ENCODE measurements around the gene TMUB2. TPM values are rescaled to one million over a fixed set of nuclear protein-coding genes. Genes with fewer than 3 reads are reported as not detected.

Gene TMUB2
- total and polyA plus RNA-seq, 2 donors (not counting 1 experiment from before 2014, with no cell fraction given), result 37.3 to 45.4 TPM

- Histone ChIP-seq H3K4me1 (ENCODE audit: control insufficient read depth, extremely low read depth, insufficient read depth, low read length) (no peaks in the 10 kb centered on the region), H3K27ac (ENCODE audit: insufficient read depth, low read length) (no peak overlapping the region), H3K4me2 (ENCODE audit: extremely low read depth, insufficient read depth, low read length) (no peak overlapping the region), H3K9ac (ENCODE audit: insufficient read depth, low read length) (no peak overlapping the region), H2AFZ (ENCODE audit: low read length) (no peak overlapping the region), H3K36me3 (ENCODE audit: control insufficient read depth, insufficient read depth, low read length) (peaks cover 6% of the 10 kb centered on the region), H3K9me3 (ENCODE audit: control insufficient read depth, insufficient read depth, low read depth, low read length) (no peaks in the 10 kb centered on the region), H3K4me3 (replicated peaks in 1 of 4; ENCODE audit: control extremely low read depth in 1 of 4, insufficient read depth in 1 of 4, low read depth in 3 of 4, low read length in 4 of 4) (no peak overlapping the region), H3K27me3 (ENCODE audit: control insufficient read depth, insufficient read depth, low read length) (no peaks in the 10 kb centered on the region), H4K20me1 (ENCODE audit: control insufficient read depth, extremely low read depth, insufficient read depth, low read length) (no peaks in the 10 kb centered on the region), H3K79me2 (ENCODE audit: control insufficient read depth, insufficient read depth, low read length) (no peaks in the 10 kb centered on the region)
- DNase-seq (ENCODE audit: low read depth in 2 of 2), result no peak
- no peak for TF ChIP-seq CTCF (conservative IDR thresholded peaks at IDR 0.05 in 1 of 2, IDR thresholded peaks at IDR 0.05 in 1 of 2; ENCODE audit: low read depth in 1 of 2, low read length in 2 of 2)
- TF ChIP-seq EZH2 (IDR thresholded peaks at IDR 0.05; ENCODE audit: low read length, missing control alignments), result no peak
Measured at GRCh38 chr17:44177640-44178039, 9.1 kb upstream of the TMUB2 start.

GRCh38 chr17:44178133-44178532 is 8.6 kb upstream of the TMUB2 start:
- no peaks in the 10 kb centered on the region for H3K4me1 ChIP-seq (ENCODE audit: control insufficient read depth, extremely low read depth, insufficient read depth, low read length)
- H3K4me3 ChIP-seq (replicated peaks in 1 of 4; ENCODE audit: control extremely low read depth in 1 of 4, insufficient read depth in 1 of 4, low read depth in 3 of 4, low read length in 4 of 4), result no peak overlapping the region
- H3K27ac ChIP-seq (ENCODE audit: insufficient read depth, low read length), result no peak overlapping the region
- no peak overlapping the region for H2AFZ ChIP-seq (ENCODE audit: low read length)
- no peaks in the 10 kb centered on the region for H4K20me1 ChIP-seq (ENCODE audit: control insufficient read depth, extremely low read depth, insufficient read depth, low read length)
- H3K9me3 ChIP-seq (ENCODE audit: control insufficient read depth, insufficient read depth, low read depth, low read length), result no peaks in the 10 kb centered on the region
- H3K9ac ChIP-seq (ENCODE audit: insufficient read depth, low read length), result no peak overlapping the region
- H3K27me3 ChIP-seq (ENCODE audit: control insufficient read depth, insufficient read depth, low read length), result no peaks in the 10 kb centered on the region
- no peak overlapping the region for H3K4me2 ChIP-seq (ENCODE audit: extremely low read depth, insufficient read depth, low read length)
- no peak for TF ChIP-seq CTCF (conservative IDR thresholded peaks at IDR 0.05 in 1 of 2, IDR thresholded peaks at IDR 0.05 in 1 of 2; ENCODE audit: low read depth in 1 of 2, low read length in 2 of 2)
- TF ChIP-seq EZH2 (IDR thresholded peaks at IDR 0.05; ENCODE audit: low read length, missing control alignments), result no peak
- peaks cover 6% of the 10 kb centered on the region for H3K36me3 ChIP-seq (ENCODE audit: control insufficient read depth, insufficient read depth, low read length)
- H3K79me2 ChIP-seq (ENCODE audit: control insufficient read depth, insufficient read depth, low read length), result no peaks in the 10 kb centered on the region
- no peak for DNase-seq (ENCODE audit: low read depth in 2 of 2)

- H4K20me1 ChIP-seq (ENCODE audit: control insufficient read depth, extremely low read depth, insufficient read depth, low read length), result no peaks in the 10 kb centered on the region
- TF ChIP-seq EZH2 (IDR thresholded peaks at IDR 0.05; ENCODE audit: low read length, missing control alignments) (no peak), CTCF (conservative IDR thresholded peaks at IDR 0.05 in 1 of 2, IDR thresholded peaks at IDR 0.05 in 1 of 2; ENCODE audit: low read depth in 1 of 2, low read length in 2 of 2) (no peak)
- H3K36me3 ChIP-seq (ENCODE audit: control insufficient read depth, insufficient read depth, low read length), result peaks cover 6% of the 10 kb centered on the region
- H3K9me3 ChIP-seq (ENCODE audit: control insufficient read depth, insufficient read depth, low read depth, low read length), result no peaks in the 10 kb centered on the region
- H3K27me3 ChIP-seq (ENCODE audit: control insufficient read depth, insufficient read depth, low read length), result no peaks in the 10 kb centered on the region
- H3K4me1 ChIP-seq (ENCODE audit: control insufficient read depth, extremely low read depth, insufficient read depth, low read length), result peaks cover 1% of the 10 kb centered on the region
- no peak overlapping the region for H3K4me2 ChIP-seq (ENCODE audit: extremely low read depth, insufficient read depth, low read length)
- H3K4me3 ChIP-seq (replicated peaks in 1 of 4; ENCODE audit: control extremely low read depth in 1 of 4, insufficient read depth in 1 of 4, low read depth in 3 of 4, low read length in 4 of 4), result no peak overlapping the region
- no peak overlapping the region for H3K27ac ChIP-seq (ENCODE audit: insufficient read depth, low read length)
- peaks cover 29% of the 10 kb centered on the region for H3K79me2 ChIP-seq (ENCODE audit: control insufficient read depth, insufficient read depth, low read length)
- no peak for DNase-seq (ENCODE audit: low read depth in 2 of 2)
- no peak overlapping the region for H3K9ac ChIP-seq (ENCODE audit: insufficient read depth, low read length)
- H2AFZ ChIP-seq (ENCODE audit: low read length), result no peak overlapping the region
Measured at GRCh38 chr17:44183024-44183423, 3.7 kb upstream of the TMUB2 start.

All from fibroblast of lung (primary cell).